Esophagus squamous epithelium (tissue), 4 donors: ENCODE data around the gene VAMP1.

ENCODE experiments used
- CTCF ChIP-seq, 6 experiments: fragments of 450-650 bp in 4 of 6; fragments of 200-600 bp in 2 of 6; sonication (generic) in 2 of 6; IDR thresholded peaks; one replicate each; pipeline ENCODE4 v1.5.1; 2016 to 2019; ENCODE audit warnings: antibody characterized with exemption in 6 of 6, mild to moderate bottlenecking in 4 of 6, moderate library complexity in 4 of 6
- POLR2A ChIP-seq, 4 donors: fragments of 450-650 bp; IDR thresholded peaks; one replicate each; pipeline ENCODE4 v1.6.1; 2017; ENCODE audit warnings: antibody characterized with exemption in 4 of 4, mild to moderate bottlenecking in 4 of 4, moderate library complexity in 3 of 4

- TF ChIP-seq CTCF (IDR thresholded peaks at IDR 0.05): no peak
- TF ChIP-seq POLR2A (IDR thresholded peaks at IDR 0.05): no peak
Measured at GRCh38 chr12:6476489-6476888, 6.0 kb upstream of the VAMP1 start.
